ENCODE data around the gene ITCH. TPM values are rescaled to one million over a fixed set of nuclear protein-coding genes. Genes with fewer than 3 reads are reported as not detected.

The ITCH gene
- total RNA-seq, 4 donors from 2014 or later = 50.3 to 67.6 (median 55.2) TPM

DNA sequence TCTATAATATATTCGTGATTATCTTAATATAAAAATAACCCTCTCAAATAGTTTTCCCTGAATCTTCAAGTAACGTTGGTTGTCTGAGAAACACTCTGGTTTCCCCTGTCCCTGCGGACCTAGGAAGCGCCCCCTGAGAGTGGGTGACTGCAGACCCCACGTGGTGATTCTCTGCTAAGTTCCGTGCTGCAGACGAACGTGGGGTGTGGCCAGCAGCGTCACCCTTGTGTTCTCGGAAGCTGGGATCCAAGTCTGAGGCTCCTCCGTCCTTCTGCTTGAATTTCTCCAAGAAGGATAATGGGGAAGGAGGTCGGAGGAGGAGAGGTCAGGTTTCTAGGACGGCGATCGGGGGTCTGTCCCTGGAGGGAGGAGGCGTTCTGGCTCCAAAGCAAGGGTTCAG is 178.8 kb downstream of the ITCH start:
- no peak for ATAC-seq (ENCODE audit: low FRiP score)
- TF ChIP-seq, protein P1, sequence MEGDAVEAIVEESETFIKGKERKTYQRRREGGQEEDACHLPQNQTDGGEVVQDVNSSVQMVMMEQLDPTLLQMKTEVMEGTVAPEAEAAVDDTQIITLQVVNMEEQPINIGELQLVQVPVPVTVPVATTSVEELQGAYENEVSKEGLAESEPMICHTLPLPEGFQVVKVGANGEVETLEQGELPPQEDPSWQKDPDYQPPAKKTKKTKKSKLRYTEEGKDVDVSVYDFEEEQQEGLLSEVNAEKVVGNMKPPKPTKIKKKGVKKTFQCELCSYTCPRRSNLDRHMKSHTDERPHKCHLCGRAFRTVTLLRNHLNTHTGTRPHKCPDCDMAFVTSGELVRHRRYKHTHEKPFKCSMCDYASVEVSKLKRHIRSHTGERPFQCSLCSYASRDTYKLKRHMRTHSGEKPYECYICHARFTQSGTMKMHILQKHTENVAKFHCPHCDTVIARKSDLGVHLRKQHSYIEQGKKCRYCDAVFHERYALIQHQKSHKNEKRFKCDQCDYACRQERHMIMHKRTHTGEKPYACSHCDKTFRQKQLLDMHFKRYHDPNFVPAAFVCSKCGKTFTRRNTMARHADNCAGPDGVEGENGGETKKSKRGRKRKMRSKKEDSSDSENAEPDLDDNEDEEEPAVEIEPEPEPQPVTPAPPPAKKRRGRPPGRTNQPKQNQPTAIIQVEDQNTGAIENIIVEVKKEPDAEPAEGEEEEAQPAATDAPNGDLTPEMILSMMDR (IDR thresholded peaks at IDR 0.05) = no peak
- DNase-seq (ENCODE audit: low spot score) = no peak

DNA sequence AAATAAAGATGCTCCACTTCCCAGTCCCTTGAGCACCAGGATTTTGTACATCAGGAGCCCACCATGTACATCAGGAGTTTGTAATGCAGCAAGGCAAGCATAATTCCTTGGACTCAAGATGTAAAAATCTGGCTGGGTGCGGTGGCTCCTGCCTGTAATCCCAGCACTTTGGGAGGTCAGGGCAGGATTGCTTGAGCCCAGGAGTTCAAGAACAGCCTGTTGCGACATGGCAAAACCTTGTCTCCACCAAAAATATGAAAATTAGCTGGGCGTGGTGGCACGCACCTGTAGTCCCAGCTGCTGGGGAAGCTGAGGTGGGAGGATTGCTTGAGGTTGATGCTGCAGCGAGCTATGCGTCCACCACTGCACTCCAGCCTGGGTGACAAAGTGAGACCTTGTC is 179.4 kb downstream of the ITCH start:
- ATAC-seq (ENCODE audit: low FRiP score) (no peak), DNase-seq (ENCODE audit: low spot score) (no peak)
- TF ChIP-seq, protein P1 (IDR thresholded peaks at IDR 0.05) = no peak

DNA sequence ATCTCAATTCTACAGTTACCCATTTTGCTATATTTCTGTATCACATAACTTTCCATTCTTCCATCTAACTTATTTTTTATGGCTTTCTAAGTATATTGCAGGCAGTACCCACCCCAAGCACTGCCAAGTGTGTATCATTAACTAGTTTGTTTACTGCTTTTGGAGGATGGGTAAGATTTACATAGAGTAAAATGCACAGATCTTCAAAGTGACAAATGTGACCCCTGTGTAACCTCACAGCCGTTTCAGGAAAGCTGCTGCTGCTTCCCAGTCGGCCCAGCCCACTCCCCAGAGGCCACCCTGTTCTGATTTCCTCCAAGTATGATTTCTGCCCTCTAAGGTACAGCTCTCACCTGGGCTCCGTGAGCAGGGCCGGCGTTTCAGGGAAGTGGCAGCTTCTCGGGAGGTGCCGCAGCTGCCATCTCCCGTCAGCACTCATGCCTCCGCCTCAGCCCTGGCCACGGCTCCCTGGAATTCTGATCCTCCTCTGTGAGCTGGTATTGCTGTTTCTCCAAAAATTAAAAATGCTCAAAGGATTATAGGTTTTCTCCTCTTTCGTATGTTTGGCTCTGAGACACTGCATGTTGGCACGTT is 180.5 kb downstream of the ITCH start:
- ATAC-seq (ENCODE audit: low FRiP score) (no peak), DNase-seq (ENCODE audit: low spot score) (no peak)
- TF ChIP-seq, protein P1 (IDR thresholded peaks at IDR 0.05) = no peak

DNA sequence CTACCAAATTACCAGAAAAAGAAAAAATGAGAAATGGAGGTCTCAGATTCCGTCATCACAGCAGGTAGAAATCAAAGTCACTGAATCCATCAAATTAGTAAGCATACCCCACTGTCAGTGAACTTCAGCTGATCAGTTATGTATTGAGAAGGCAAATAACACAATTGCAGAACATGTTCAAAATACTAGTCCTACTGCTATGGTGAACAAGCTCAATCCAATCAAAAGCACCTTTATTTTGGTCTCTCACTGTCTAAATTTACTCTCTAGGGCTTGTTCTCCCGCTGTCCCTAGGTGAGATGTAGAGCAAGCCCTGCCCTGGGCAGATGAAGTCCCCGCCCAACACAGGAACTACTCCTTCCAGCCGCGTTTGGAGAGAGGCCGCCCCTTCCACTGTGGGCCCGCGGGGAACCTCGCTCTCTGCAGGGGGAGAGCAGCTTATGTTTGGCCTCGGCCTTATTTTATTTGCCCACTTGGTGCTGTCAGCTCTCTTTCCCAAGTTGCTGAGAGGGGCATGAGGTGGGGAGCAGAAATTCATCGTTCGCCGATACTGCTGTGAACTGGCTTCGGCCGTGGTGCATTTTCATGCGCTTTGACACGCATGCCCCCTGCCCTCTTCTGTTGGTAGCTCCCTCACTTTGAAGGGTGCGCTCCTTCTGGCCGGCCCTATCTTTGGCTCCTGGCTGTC is 181.2 kb downstream of the ITCH start:
- DNase-seq (ENCODE audit: low spot score) = no peak
- ATAC-seq (ENCODE audit: low FRiP score) = no peak
- TF ChIP-seq, protein P1 (IDR thresholded peaks at IDR 0.05) = no peak

DNA sequence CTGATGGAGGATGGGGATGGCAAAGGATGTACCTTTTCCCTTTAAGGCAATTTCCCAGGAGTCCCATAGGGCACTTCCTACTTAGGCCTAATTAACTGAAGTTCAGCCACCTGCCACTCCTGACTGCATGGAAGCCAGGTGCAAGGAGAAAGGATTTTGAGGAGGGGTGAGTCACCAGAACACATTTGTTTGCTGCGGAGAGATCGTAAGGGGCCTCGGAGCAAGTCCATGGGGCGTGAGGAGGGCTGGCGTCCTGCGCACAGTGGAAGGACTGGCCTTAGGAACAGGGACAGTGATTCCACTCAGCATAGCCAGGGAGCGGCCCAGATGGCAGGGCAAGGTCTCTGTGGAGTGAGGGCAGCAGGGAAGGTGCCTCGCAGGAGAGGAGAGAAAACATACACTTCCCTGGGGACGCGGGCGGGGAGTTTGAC is 183.7 kb downstream of the ITCH start:
- DNase-seq (ENCODE audit: low spot score) (no peak), ATAC-seq (ENCODE audit: low FRiP score) (no peak)
- TF ChIP-seq, protein P1 (IDR thresholded peaks at IDR 0.05) = no peak

DNA sequence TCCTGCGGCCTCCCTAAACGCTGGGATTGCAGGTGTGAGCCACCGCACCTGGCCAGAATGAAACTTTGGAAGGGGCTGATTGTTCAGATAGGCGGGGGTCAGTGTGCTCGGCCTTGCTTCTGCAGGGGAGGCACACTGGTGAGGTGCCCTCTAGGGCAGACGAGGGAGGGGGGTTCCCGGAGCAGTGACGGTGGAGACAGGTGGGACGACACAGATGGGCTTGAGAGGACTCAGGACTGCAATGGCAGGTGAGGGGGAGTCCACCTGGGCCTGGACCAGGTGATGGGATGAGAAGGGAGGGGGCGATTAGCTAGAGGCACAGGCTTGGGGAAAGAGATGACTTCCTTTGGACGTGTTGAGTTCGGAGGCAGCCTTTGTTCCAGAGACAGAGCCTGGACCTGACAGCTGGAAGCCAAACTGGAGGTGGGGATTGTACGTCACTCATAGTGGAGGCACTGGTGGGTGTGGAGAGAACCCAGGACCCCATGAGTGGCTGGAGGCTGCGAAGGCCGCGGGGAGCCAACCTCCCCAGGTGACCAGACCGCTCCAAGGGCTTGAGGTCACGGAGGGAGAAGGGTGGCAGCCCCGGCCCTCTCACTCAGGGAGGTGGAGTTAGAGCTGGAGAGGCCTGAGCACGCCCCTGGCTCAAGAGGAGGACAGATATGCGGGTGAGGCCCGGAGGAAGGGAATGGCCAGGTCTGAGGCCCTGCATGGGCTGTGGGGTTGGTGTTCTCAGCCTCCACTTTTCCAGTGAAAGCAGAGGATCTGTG is 185.0 kb downstream of the ITCH start:
- no peak for ATAC-seq (ENCODE audit: low FRiP score)
- TF ChIP-seq, protein P1 (IDR thresholded peaks at IDR 0.05) = no peak
- no peak for DNase-seq (ENCODE audit: low spot score)

Measured in omental fat pad (tissue), 4 donors.